ENCODE data around the gene B4GALT6.

DNA sequence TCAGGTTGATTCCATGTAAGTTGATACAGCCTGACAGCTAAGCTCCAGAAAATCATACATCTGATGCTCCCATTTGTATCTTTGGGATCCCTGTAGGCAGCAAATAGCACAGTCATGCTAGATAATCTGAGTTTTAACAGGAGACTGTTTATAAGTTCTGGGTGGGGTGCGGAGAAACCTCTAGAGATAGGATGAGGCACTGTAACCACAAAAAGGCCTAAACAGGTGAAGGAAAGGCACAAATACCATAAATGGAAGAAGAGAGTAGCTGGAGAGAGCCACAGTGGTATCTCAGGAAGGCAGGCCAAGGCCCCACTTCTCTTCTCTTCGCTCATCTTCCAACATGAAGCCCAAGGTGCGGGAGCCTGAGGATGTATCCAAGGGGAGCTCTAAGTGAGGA is 18.1 kb upstream of the B4GALT6 start:
- TF ChIP-seq, protein P1, sequence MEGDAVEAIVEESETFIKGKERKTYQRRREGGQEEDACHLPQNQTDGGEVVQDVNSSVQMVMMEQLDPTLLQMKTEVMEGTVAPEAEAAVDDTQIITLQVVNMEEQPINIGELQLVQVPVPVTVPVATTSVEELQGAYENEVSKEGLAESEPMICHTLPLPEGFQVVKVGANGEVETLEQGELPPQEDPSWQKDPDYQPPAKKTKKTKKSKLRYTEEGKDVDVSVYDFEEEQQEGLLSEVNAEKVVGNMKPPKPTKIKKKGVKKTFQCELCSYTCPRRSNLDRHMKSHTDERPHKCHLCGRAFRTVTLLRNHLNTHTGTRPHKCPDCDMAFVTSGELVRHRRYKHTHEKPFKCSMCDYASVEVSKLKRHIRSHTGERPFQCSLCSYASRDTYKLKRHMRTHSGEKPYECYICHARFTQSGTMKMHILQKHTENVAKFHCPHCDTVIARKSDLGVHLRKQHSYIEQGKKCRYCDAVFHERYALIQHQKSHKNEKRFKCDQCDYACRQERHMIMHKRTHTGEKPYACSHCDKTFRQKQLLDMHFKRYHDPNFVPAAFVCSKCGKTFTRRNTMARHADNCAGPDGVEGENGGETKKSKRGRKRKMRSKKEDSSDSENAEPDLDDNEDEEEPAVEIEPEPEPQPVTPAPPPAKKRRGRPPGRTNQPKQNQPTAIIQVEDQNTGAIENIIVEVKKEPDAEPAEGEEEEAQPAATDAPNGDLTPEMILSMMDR (IDR thresholded peaks at IDR 0.05; ENCODE audit: low read depth, low read length, poor library complexity, severe bottlenecking) = no peak
- no peak for TF ChIP-seq EZH2phosphoT487 (IDR thresholded peaks at IDR 0.05; ENCODE audit: borderline replicate concordance, low read length)
